H1 (cell line): ENCODE results near the gene CPNE5. TPM values are rescaled to one million over a fixed set of nuclear protein-coding genes. Genes with fewer than 3 reads are reported as not detected.

ENCODE experiments used
- ASH2L ChIP-seq: fragments of 200-600, 300-600 bp; sonication (generic); IDR thresholded peaks from one replicate; pipeline ENCODE4 v1.7.1; 2017; ENCODE audit warnings: low read length
- GABPA ChIP-seq: IDR thresholded peaks from 2 replicates; pipeline ENCODE4 v1.6.1; 2011; ENCODE audit warnings: mild to moderate bottlenecking, low read length, moderate library complexity, borderline replicate concordance; ENCODE audit not compliant: insufficient read depth
- POU5F1 ChIP-seq: IDR thresholded peaks from 2 replicates; pipeline ENCODE4 v1.6.1; 2011; ENCODE audit warnings: low read depth, mild to moderate bottlenecking, low read length, moderate library complexity
- RXRA ChIP-seq: IDR thresholded peaks from 2 replicates; pipeline ENCODE4 v1.6.1; 2011; ENCODE audit warnings: low read depth, mild to moderate bottlenecking, low read length, moderate library complexity; ENCODE audit not compliant: insufficient read depth
- polyA plus RNA-seq, 7 experiments: library from polyadenylated mRNA; depleted of rRNA in 3 of 7; stranded (reverse) in 5 of 7; unstranded in 2 of 7; fragments of >200 nt in 5 of 7; fragments of 200-250 nt in 2 of 7; gene quantifications; 1 replicate in 5 of 7; 2 replicates in 1 of 7; 4 replicates in 1 of 7; pipeline versions ENCODE4 v1.2.1 to v1.2.3, GENCODE V29; 2011 to 2013; ENCODE audit warnings: missing spikeins in 2 of 7, mixed read lengths in 2 of 7
- total RNA-seq: library from RNA; stranded (reverse); fragmentation: NEBNext Ultra II Directional; extraction: Animal tissue kit (Norgen Biotek cat#: 25700); gene quantifications from 2 replicates; pipeline ENCODE4 v1.2.1, GENCODE V29; 2021
- TF ChIP-seq, protein P1 (sequence below): IDR thresholded peaks from 2 replicates; pipeline ENCODE4 v1.6.1; 2011; ENCODE audit warnings: low read length, improper control_type of control experiment

CPNE5 gene
- total and polyA plus RNA-seq, 2 of the 8 experiments (the other 6 are each of a cell fraction or from before 2014, with no cell fraction given), result 0.88 to 1.8 TPM

GRCh38 chr6:36885461-36886401, 46.5 kb upstream of the CPNE5 start, which contains the start of gene C6orf89 (continued):
- TF ChIP-seq GABPA (peak; percentile 93), RXRA (no peak), ASH2L (peak; percentile 85), POU5F1 (no peak)
- TF ChIP-seq, protein P1, sequence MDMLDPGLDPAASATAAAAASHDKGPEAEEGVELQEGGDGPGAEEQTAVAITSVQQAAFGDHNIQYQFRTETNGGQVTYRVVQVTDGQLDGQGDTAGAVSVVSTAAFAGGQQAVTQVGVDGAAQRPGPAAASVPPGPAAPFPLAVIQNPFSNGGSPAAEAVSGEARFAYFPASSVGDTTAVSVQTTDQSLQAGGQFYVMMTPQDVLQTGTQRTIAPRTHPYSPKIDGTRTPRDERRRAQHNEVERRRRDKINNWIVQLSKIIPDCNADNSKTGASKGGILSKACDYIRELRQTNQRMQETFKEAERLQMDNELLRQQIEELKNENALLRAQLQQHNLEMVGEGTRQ, result no peak
- TF ChIP-seq, all 59 proteins: peak for 24
